HG03045 (cell line): ENCODE data around the gene HCRTR1.

ENCODE experiments used
- ATAC-seq: cut with Tn5 transposase; IDR thresholded peaks from one replicate; pipeline ENCODE4 v1.9.1; 2021; ENCODE audit warnings: mild to moderate bottlenecking, moderate library complexity; ENCODE audit not compliant: unreplicated experiment

Gene HCRTR1

DNA sequence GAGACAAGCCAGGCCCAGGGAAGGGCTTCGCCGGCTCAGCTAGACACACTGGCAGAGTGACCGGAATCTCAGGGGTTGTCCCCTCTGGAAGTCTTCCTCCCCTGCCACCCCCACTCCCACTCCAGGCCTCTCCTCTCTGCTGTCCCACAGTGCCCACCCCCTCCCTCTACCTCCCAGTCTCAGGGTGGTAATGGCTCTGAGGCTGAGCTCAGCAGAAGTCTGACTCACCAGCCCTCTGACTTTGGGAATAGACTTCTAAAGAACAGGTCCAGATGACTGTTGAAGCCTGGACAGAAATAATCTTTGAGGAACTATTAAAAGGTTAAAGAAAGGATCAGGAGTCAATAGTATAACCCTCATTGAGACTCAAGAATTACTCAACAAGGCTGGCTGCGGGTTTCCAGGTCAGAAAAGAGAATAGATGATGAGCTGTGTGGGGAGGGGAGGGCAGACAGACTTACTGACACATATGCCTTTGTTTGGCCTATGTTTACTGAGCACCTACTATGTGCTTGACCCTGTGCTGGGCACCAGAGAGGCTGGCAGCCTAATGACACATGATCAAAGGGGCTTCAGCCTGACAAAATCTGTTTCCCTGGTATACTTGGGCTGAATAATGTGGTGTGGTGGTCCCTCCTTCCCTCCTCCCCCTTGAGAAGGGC is 8.2 kb downstream of the HCRTR1 start:
- no peak for ATAC-seq

DNA sequence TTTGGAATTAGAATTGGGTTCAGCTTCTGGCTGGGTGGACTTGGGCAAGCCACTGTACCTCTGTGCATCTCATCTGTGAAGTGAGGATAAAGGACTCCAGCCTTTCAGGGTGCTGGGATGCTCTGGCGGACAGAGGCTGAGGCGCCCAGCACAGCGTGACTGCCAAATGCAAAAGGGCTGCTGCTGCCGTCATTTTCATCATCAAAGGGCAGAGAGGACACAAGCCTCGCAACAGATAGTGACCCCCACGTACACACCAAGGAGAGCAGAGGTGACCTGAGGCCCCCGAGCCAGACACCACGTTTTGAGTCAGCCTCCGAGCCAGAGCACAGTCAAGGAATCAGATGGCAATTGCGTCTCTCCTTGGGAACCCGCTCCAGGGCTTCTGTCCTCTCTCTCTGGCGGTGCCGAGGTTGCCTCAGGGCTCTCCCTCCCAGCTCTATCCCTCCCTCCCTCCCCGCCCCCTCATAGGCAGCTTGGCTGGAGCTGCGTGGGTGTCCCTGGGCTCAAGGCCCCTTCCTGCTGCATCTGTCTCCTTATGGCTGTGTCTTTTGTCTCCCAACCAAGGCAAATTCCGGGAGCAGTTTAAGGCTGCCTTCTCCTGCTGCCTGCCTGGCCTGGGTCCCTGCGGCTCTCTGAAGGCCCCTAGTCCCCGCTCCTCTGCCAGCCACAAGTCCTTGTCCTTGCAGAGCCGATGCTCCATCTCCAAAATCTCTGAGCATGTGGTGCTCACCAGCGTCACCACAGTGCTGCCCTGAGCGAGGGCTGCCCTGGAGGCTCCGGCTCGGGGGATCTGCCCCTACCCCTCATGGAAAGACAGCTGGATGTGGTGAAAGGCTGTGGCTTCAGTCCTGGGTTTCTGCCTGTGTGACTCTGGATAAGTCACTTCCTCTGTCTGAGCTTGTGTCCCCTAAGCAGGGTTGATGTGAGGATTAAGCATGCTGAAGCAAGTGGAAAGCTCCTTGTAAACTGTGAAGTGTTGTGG is 9.0 kb downstream of the HCRTR1 start:
- ATAC-seq = no peak

DNA sequence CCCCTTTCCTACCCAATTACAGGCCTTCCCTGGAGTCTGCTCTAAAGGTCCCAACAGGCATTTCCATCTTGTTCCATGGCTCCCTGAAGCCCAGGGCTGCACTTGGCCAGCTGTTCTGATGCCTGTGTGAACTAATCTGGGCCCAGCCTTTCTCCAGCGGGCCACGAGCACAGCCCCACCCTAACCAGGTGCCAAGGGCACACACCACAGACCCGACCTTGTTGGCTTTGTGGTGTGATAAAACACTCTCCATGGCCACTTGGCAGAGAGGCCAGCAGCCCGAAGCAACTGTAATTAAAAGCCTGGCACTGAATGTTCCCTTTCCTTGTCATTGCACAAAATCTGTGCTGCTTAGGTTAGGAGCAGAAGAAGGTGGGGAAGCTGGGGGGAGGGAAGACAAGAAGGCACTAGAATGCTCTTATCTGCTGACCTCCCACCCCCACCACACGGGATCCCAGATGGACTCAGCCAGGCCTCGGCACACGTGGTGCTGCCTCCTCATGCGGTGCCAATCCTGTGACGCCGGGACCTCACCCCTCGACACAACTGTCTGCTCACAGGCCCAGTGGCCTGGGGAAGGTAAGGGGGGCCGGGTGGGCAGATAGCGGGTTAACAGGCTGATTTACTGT is 9.9 kb downstream of the HCRTR1 start:
- no peak for ATAC-seq

DNA sequence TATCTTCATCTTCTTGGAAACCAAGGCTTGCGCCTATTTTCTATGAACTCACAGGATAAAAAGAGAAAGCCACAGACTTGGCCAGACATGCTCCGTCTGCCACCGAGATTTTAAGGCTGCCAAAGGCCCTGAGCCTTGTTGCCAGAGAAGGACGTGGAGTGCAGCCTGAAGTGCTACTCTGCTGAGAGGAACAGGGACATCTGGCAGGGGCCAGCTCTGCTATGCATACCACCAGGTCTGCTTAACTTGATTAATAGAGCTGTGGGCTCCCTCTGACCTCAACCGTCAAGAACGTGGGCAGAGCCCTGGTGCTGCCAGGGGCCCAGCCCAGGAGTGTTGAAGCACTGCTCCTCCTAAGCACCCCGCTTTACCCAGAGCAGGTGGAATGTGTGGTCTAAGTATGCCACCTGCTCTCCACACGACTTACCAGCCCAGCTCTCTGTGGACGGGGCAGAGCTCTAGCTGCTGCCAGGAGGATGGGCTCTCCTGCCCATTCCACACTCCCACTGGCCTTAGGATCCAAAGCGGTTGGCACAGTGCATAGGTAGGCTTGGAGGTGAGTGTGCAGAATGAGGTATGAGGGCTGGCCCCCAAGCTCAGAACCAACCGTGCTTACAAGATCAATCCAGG is 10.6 kb downstream of the HCRTR1 start:
- no peak for ATAC-seq

DNA sequence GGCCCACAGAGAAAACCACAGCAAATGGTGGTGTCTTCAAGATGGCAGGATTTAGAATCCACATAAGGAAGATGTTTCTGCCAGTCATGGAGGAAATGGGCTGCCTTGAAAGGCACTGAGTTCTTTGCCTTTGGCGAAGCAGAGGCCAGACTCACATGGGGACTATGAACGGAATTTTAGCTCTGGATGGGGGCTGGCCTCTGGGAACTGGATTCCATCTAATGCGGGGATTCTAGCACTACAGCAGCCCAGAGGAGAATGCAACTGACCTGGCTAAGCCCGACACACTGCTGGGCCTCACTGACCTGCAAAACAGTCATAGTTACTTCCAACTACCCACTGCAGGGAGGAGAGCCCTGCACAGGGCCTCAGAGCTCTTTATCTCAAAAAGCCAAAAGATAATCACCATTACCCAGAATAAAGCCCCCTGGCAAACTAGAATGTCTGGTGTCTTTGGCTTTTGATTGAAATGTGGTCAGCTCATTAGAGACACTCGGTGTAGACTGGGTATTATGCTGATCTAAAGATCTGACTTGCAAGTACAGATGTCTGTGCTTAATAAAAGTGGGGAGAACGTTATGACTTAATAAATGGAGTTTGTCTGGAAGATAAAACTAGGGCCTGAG is 11.6 kb downstream of the HCRTR1 start:
- no peak for ATAC-seq

DNA sequence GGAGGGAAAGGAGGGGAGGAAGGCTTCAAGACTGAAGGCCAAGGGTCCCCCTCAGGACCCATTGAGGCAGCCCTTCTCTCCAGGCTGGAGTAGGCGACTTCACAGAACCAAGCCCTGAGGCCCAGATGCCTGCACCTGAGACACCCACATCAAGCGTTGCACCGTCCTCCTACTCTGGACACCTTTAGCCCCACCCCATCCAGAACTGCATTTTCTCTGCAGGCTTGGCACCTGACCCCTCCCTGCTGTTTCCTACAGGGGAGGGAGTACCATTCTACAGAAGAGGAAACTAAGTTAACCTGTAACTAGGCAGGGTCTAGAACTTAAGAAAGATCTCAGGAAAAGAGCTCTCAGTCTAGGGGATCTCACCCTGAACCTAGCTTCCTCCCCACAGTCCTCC is 15.2 kb downstream of the HCRTR1 start:
- no peak for ATAC-seq

DNA sequence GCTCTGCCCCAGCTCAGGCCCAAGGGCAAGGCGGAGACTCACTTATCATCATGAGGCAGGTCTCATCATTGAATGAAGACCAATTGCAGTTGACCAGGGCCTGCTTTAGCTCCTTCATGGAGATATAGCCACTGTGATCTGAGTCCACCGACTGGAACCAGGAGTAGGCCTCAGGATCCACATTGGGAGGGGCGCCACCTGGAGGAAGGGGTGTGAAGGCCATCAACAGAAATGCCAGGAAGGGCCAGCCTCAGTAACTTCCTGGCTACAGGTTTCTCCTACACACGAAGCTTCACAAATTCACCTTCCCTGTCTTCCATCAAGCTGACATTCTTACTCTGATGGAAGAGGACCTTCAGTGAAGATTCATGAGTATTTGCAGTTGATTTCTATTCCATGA is 15.6 kb downstream of the HCRTR1 start:
- ATAC-seq = no peak

DNA sequence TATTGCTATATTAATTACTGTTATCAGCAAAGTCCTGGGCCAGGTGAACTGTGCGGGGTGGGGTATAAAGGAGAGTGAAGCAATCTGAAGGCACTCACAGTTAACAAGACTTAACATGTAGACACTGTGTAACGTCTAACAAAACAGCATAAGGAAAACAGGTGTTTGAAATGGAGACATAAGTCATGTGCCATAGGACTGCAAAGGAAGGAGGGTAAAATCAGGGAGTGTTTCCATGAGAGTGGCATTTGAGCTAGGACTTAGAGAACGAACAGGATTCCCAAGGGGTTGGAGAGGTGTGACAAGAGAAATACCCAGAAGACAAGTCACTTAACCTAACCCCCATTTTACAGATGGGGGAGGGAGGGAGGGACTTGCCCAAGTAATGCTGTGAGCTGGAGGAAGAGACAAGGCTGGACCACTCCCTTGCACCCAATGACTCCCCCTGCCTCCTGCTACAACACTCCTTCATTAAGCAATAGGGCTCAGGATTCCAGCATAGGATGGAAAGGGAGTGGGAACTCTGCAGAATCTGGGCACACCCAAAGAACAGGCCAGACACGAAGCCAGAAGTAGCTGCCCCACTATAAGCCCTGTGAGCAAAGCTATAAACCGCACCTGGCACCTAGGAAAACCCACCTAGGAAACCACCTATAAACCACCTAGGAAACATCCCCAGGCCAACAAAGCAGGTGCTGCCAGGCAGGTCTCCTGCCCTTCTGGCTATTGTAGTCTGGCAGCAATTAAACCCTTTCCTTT is 20.6 kb downstream of the HCRTR1 start:
- no peak for ATAC-seq

DNA sequence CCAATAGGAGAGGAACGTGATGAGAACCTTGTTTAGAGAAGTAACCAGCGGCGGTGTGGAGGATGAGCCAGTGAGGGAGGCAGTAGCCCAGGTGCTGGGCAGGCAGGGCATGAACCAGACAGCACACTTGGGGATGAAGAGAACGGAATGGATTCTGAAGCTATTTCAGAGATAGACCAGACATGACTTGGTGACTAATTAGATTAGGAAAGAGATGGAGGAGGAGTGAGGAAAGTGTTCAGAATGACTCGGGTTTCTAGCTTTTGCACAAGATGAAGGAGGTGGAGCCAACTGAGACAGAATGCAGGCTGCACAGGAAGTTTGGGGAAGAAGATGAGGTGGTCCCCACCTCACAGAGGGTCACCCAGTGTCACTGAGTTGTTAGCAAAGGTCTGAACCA is 22.1 kb downstream of the HCRTR1 start:
- no peak for ATAC-seq

DNA sequence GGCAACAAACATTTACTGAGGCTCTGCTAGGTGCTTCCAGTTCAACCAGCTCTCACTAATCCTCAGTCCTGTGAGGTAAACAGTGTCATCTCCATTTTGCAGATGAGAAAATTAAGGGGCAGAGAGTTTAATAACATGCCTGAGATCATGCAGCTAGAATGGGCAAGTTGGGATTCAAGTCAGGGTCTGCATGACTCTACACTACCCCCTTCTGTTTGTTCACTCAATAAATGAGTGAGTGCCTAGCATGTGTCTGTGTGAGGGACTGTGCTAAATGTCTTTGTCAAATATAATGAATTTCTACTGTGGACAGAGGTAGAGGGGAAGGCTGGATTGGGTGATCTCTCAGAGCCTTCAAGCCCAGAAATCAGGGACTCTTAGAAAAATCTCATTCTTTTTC is 22.7 kb downstream of the HCRTR1 start:
- no peak for ATAC-seq

DNA sequence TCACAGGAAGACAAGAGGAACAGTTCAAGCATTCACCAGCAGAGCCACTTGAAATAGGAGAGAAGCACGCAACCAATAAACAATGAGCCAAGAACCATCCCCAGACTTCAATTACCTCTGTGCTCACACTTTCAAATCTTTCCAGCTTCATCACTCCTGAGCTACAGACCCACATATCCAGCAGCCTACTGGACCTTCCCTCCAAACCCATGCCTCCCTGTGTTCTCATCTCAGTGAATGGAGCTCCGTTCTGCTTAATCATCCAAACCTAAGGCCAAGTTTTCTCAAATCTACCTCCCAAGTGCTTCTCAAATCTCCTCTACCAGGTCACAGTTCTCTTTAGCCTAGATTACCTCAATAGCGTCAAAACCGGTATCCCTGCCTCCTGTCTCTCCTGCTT is 23.5 kb downstream of the HCRTR1 start:
- ATAC-seq = no peak

DNA sequence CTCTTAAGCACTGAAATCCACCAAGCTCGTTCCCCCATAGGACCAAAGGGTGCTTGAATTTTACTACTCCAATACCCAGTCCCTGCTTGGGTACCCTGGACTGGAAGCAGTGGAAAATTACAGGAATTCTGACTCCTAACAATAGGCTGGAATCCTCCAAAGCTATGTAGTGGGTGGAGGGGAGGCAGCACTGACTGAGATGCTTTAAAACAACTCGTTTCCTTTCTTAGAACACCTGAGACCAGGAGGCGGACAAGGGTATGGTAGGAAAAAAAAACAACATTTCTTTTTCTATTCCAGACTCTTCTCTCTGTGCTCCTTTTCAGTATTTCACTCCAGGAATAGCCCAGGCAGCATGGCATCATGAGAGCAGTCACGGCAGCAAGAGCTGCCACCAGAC is 24.9 kb downstream of the HCRTR1 start:
- ATAC-seq = no peak

DNA sequence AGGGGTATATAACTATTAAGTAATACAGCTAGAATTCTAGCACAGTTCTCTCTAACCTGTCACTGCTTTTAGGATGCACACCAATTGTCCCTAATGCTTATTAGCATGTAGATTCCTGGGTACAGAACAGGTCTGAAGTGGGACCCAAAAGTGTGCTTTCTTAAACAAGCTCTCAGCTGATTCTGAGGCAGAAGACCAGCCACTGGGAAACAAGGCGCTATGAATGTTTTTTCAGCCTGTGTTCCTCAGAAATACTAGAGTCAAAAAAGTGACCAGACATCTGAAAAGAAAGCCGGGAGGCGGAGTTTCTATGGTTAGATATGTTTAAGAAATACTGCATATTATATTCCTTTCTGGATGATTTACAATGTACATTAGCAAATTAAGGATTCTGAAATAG is 25.4 kb downstream of the HCRTR1 start:
- ATAC-seq = no peak

DNA sequence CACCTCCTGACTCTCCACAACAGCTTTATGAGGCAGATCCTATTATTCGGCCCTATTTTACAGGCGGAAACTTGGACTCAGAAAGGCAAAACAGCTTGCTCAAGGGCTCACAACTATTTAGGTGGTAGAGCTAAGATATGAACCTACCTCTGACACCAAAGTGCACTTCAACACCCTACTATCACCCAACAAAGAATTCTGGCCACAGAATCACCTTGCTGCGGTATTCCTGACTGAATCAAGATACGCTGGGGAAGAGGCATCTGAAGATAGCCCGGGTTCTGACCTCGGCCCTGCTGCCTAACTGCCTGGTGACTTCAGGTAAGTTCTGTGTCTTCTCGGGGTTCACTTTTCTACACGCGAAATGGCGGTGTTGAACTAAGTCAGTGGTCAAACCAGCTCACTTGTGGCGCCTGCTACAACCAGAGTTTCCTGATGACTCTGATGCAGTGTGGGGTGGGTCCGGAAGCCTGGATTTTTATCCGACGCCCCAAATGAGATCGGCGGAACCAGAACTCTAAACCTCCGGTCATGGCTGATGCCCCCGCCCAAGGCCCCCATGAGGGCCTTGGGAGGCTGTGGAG is 26.6 kb downstream of the HCRTR1 start:
- no peak for ATAC-seq

DNA sequence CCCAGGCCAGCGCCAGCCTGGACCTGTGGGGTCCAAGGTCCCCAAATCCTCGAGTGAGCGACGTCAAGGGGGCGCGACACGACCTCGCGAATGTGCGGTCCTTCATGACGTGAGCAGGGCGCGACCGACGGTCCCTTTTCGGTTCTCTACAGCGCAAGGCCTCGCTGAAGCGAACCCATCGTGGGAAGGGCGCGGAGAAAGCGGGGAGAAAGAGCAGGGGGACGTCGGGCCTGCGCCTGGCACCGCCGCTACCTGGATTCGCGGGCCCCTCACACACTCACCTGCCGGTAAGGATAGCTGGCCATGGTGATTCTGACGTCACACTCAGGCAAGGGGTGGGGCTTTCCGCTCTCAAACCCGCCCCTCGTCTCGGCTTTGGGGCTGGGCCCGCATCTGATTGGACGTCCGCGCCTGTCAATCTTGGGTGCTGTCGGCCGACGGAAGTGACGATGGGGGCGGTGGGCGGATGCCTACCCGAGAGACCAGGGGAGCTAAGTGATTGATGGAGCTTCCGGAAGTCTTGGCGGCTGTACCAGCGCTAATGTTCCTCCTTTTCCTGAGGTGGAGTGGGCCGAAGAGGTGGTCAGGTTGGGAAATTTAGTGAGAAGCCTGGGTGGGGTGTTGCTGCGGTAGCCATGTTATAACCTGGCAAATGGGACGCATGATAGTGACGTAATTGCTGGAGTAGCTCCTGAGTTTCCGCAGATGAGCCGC is 27.2 kb downstream of the HCRTR1 start, which contains the start of gene PEF1:
PEF1 (minus strand) TSS at position 317 of the 714 bp plus-strand sequence; CDS start at position 305, 12 bp downstream.
- ATAC-seq = peak; percentile 89

DNA sequence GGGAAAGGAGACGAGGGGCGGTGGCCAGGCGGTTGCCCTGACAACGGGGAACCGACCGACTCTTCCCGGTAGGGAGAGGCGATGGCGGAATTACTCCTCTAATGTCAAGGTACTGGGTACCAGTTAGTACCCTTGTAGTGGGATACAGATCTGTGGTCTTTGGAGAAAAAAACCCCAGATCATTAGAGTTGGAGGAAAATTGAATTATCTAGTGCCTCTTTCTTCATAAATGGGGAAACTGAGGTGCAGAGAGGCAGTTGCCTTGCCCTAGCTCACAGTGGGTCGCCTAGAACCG is 27.7 kb downstream of the HCRTR1 start:
- no peak for ATAC-seq

DNA sequence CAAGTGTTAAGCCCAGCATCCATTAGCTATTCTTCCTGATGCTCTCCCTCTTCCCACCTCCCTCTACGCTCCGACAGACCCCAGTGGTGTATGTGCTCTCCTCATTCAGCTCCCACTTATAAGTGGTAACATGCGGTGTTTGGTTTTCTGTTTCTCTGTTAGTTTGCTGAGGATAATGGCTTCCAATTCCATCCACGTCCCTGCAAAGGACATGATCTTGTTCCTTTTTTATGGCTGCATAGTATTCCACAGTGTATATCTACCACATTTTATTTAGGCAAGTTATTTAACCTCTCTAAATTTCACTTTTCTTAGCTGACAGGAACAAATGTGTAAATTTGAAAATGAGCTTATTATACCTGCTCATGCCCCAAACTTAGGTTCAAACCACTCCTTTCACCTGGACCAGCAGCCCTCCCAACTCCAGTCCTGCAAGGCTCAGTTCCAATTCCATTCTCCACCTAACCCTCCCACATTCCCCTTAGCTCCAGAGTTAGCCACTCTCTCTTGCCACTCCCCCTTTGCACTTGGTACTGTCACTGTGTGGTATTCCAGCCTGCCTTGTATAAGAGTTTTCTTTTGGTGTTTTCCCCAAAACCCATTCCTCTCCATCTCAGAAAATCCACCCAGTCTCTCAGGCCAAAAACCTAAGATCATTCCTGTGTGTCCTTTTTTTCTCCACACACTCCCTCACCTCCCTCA is 28.9 kb downstream of the HCRTR1 start:
- no peak for ATAC-seq

DNA sequence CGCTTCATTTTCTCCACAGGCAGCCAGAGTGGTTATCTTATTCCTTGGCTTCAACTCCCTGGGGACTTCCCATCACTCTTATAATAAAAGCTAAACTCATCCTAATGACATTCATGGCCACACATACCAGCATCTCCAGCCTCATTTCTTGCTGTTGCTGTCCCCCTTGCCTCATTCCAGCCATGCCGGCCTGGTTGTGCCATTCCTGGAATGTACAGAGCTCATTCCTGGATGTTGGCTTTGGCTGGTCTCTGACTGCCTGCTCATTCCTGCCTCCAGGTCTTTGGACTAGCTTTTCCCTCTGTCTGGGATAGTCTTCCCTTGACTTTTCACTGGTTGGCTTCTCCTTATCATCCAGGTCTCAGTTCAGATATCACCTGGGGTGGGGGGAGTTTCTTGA is 29.6 kb downstream of the HCRTR1 start:
- no peak for ATAC-seq

DNA sequence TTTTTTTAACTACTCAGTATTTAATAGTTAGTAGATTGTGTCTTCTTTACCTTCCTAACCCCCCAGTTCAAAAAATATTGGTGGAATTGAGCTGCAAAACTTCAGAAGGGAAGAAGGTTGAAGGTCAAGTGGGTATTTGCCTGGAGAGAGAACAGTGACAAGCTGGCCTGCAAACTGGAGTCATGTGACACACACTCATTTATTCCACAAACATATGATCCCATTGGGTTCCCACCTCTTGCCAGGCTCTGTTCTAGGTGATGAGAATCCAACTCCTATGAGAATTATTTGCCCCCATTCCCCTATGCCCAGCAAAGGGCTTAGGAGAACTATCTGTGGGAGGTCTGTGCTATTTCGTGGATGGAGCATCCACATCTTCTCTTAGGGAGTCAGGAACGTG is 30.7 kb downstream of the HCRTR1 start:
- ATAC-seq = no peak
